ENCODE data around the gene PITPNB.

Gene PITPNB

DNA sequence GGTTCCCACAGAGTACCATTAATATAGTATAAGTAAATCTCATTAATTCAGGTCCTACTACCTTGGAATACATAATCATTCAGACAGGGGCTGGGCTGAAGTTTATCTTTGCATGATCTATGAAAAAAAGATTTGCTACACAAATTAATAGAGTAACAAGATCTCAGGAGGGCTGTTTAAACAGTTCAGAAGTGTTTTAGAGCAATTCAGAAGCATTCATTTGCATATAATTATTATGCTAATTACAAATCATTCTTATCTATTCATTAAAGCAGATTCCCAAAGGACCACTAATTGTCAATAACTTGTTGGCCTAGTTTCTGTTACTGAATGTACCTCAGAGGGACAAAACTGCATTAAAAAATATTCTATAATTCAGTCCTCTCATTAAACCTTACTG, 40.5 kb downstream of the PITPNB start:
- DNase-seq: no peak

DNA sequence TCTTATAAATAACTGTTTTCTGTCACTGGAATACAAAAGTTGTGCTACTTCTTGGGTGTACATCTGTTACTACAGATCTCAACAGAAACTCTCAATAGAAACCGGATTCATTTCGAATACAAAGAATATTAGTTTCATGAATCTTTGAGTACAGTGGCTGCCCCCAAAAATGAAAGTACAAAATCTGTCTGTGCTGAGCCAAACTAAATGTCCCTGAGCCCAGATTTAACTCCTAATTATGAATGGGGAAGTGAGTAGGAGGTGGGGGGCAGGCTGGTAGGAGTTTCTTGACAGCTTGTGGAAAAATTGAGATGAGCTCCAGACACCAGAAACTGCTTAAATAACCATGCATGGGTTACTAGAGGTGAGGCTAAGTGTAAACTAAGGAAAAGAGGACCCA, 41.6 kb downstream of the PITPNB start:
- no peak for DNase-seq

DNA sequence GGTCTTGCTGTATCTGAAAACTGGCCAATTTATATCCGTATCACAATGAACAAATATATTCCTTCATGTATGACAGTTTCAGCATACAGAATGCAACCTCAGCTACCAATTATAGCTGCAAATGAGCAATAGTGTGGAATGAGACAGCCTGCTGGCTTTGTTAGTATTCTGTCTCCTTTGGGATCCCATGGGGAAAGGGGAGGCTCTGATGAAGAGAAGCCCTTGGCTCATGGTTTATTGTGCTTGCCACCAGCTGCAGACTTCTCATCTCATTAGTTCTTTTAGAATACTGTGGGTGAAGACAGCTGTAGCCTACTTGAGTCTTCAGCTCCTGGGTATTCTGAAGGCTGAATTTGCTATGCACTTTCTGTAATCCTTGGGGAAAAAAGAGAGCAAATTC, 42.4 kb downstream of the PITPNB start:
- DNase-seq: no peak

DNA sequence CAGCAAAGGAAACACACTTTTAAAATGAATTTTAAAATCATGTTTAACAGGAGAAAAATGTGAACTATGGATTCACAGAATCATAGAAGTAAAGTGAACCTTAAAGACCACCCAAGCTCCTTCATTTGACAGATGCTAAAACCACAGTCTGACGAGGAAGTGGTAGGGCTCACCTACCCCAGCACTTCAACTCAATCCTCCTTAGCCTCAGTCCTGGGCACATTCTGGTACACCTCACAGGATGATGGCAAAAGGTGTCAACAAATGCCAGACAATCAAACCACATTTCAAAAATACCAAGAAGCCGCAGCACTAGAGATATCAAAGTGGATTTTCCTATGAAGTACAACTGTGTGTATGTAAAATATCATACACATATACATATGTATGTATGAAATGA, 43.1 kb downstream of the PITPNB start:
- peak; percentile 42 for DNase-seq

DNA sequence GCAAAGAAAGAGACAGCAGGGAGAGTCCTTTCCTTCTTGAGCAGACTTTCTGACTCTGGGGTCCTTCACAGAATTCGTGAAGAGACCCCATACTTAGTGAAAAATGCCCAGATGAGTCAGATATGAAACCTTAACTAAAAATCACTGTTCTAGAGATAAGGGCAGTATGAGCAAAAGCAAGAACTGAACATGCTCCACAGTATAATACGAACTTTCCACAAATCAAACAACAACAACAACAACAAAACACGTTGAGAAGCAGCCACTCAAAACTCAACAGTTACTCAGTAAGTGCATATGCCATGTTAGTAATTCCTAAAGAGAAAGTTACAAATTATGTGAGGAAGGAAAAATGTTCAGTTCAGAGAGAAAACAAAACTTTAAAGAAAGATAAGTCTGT, 44.3 kb downstream of the PITPNB start:
- peak; percentile 57 for DNase-seq

DNA sequence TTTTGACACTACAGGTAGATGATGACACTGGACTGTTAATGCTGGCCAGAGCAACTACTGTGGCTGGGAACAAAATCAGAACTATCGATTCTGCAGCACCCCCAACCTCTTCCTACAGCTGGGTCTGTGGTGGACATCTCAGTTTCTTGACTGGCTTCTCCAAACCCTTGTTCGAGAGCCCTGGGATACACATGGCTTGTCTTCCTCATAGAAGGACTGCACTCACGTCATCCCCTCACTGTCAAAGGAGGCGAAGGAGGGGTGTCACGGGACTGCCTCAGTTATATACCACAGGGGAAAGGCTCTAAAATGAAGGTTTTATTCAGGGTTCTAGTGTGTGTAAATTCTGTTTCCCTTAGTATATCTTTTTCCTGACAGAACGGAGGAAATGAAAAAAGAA, 44.9 kb downstream of the PITPNB start:
- DNase-seq: no peak

DNA sequence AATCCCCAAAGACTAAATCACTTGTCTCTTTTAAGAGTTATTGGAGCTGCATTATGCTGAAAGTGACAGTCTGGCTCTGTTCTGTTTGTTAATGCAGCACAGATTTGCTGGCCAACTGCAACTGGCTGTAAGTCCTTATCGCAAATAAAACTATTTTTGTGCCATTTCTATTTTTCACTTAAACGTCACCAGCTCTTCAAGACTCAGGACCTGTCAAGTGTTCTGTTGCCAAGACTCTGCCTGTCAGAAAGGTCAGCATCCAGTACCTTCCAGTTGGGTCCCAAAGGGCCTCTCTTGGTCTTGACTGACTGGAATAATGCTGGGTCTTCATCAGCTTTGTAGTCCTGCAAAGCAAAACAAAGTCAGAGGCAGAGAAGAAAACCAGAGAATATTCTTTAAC, 45.6 kb downstream of the PITPNB start:
- DNase-seq: no peak

DNA sequence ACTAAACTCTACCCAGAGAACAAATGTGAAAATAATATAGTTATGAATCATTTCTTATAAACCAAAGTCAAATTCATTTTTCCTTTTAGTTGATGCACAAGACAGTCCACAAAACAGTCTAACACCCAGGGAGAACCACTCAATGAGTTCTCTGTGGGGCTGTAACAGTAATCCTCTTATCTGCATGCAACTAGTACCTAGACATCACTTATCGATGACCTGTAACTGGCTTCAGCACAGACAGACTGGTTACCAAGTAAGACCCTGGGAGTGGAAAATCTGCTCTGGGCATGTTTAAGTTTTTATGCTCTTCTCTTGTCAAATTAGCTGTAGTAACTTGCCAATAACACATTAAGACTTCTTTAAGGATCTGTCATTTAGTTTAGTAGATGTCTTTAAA, 46.6 kb downstream of the PITPNB start:
- DNase-seq: no peak

DNA sequence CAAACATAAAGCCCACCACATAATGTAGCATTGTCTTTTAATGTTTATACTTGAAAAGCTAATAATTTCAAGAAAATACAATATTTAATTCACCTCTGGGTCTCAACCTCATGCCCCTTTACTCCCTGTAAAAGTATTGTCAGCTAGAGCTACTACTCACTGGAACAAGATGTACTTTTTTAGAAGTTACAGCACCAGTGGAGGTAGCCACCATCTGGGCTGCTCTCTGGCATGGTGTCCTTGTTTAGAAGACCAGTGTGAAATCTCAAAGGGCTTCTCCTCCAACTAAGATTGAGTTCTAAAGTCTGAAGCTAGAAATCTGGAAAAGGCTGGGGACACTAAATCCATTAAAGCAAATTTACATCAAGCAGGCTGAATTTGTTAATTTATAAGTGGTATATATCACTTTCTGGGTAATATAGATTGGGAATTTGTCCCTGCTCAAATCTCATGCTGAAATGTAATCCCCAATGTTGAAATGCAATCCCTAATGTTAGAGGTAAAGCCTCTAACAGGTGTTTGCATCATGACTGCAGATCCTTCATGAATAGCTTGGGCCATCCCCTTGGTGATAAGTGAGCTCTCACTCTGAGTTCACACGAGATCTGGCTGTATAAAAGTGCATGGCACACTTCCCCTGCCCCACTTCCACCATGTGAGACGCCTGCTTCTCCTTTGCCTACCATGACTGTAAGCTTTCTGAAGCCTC, 47.6 kb downstream of the PITPNB start:
- no peak for DNase-seq

DNA sequence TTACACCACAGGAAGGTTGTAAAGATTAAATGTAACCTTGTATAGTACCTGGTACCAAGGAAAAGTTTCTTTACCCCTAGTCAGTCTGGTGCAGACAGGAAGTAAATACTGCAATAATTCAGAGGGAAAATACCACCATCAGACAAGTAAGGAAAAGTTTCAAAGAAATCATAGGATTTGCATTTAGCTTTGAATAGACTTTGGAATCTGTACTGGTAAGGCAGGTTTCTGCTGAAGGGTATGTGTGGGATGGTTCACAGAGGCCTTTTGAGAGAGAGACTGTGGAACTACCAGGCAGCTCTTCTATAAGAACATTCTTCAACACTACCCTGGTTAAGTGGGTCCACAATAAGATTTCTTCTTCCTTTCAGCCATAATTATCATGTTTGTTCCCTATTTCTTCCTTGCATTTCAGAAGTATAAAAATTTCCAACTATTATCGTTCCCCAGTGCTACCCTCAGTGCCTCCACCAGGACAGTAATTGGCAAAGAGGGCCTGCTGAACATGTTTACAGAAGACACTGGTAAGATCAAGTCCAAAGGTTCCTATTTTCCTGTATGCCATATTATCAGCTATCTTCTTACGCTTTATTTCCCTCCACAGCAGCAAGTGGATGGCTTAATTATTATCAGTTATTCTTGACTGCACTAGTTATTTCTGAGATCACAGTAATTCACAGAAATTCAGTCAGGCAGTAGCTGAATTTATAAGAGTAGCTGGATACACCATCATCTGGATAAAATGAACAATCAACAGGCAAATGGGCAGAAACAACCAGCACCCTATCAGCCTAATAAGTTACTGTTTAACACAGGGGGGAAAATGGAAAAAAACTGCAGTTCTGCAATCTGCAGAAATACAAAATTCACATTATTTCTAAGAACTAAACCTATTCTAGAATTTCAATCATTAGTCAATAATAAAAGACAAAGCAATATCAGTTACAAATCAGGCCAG, 48.5 kb downstream of the PITPNB start:
- no peak for DNase-seq

DNA sequence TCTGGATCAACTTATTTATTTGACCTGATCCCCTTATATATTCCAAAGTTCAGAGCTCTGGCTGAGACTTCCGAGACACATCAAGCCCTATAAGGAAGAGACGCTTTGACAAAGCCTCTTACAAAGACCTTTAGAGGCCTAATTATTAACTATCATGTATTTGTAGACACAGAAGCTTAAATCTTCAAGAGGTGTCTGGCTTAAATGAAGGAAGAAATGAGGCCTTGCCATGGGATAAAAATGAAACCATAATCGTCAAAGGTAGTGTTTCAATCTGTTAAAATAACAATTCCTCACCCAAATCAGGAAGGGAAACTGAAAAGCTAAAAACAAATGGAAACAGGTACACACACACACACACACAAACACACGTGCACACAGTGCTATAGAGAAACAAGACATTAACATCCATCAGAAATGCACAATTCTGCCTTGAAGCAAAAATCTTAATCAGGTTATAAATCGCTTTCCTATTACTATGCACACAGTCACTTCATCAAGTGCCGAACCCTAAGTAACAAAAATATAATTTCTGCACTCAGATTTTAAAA, 50.2 kb downstream of the PITPNB start:
- no peak for DNase-seq

DNA sequence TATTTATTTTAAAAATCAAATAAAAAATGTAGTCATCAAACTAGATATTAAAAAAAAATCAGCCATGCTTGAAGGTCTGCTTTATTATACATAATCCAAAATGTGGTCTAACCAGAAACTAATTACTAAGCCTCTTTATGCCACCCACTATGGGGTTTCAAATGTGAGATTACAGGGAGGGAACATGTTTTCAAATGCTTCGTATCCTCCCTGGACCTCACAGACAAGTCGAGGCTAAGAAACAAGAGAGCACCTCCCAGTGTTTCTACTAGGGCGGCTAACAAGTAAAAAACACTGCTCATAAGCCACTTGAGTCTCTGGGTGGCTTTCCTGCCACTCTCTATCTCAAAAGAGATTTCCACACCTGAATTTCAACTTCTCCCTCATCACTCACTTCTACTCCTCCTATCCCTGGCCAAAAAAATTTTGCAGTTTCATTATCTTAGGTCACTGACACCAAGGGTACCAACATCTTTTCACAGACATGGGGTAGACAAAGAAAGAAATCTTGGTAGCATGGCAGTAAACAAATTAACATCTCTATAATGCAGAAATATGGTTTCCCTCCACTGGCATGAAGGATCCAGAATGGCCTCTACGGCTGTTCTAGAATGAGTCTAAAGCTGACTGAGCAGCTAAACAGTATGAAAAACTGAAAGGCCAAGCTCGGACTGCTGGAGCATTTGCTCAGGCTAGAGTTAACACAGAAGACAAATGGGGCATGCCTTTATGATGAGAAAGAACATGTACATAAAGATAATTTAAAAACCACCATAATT, 50.9 kb downstream of the PITPNB start:
- DNase-seq: no peak

DNA sequence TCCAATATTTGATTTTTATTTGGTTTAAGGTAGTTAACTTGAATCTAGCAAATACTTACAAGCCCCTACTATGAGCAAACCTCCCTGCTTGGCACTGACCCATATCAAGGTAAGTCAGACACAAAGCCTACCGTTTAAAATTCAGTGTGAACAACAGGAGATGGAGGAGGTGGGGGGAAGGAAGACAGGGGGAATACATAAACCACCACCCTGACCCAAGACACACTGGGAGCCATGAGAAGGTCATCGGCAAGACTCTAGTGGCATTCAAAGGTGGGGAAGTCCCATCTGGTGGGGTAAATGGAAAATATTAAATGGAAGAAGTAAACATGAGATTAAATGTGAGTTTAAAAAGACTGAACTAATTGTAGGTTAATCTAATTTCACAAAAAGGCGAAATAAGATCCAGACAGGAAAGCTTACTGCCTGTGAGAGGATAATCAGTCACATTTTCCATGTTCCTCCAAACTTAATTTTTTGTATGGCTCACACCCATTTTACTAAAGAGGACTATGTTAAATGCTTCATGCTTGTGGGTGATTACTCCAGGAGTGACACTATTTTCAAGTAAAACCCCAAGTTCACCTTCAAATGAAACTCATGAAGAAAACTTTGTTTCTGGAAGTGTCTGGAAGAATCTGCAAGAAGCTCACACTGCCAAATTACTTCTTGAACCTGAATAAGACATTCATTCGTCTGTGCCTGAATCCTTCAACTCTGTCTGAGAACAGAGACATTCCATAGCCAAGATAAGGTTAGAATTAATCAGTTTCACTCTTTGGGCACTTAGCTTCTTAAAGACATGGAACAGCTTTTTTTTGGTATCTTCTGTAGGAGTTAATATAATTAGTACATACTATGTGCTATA, 51.7 kb downstream of the PITPNB start:
- DNase-seq: peak; percentile 21

DNA sequence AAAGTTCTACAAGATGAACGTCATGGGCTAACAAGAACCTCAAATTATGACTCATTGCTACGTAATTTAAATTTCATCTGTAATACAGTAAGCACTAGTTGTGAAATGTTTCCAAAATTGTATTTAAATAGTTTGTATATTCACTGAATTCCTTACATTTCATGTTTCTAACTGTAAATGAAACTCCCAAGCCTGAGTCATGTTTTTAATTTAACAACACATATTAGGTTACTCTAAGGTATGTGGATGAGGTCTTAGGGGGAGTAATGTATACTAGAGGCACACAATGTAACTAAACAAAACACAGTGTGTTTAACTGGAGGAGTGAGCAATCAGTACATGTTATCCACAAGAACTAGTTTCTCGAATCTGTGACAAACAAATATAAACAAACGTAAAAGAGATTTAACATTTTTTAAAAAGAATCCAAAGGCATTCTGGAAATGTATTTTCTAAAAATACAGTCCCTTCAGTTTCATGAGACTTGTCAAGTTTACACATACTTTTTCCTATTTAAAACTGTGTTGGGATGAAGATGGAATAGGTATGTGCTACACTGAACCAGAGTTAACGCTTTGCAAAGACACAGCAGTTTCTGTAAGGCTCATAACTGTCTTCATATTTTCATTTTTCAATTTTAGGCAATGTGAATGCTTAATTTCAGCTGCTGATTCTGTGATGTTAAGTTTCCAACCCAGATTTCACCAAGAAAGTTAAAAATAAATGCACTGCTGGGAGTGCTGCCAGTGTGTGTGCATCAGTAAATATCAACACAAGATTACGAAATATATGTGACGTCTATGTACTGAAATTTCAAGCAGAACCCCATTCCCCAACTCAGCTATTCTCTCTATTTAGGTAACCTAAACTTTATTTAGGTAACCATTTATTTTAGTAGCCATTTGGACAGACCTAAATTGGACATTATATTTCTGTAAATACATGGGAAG, 52.6 kb downstream of the PITPNB start:
- DNase-seq: no peak

DNA sequence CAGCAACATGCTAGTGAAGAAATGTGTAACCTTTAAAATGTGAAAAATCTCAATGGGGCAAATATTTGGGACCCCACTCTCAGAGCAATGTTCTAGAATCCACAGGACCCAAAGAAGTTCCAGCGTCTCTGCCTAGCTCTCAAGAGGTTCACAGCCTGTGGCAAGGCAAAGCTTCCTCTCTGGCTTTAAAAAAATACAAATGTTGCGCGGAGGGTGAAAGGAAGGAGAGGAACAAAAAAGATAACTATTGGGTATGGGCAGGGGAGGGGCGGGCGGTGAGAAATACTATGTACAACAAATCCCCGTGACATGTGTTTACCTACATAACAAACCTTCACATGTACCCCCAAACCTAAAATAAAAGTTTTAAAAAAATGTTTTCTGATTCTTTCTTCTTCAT, 53.6 kb downstream of the PITPNB start:
- DNase-seq: no peak

DNA sequence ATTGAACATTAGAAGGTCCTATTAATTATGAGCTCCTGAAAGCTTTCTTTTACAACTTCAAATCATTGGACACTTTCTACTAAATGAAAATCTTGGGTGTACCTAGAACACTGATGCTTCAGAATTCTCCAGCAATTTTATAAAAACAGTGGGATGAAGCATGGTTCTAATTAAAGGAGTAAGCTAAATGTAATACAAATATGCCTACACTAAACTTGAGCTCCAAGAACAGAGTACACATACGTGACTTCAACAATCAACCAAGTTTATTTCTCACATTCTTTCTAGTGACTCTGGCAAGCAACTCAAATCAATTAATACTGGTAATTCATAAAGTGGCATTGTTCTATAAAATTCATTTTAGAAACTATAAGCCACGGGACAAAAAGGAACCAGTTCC, 55.5 kb downstream of the PITPNB start:
- DNase-seq: no peak

DNA sequence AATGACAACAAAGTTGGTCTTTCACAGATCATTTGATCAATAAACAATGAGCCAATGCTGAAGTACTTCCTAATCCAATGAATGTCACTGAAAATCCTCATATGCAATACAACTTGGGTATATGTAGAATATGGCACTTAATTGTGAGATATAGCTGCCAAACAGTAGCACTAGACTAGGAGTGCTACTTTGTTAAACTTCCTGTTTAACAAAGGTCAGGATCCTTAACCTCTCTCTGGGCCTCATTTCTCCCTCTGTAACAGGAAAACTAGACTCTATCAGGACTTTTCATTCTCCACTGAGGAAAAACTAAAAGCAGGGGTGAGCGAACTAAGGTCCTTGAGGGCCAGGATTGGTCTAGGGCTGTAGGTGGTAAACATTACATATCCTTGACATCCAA, 56.1 kb downstream of the PITPNB start:
- DNase-seq: no peak

DNA sequence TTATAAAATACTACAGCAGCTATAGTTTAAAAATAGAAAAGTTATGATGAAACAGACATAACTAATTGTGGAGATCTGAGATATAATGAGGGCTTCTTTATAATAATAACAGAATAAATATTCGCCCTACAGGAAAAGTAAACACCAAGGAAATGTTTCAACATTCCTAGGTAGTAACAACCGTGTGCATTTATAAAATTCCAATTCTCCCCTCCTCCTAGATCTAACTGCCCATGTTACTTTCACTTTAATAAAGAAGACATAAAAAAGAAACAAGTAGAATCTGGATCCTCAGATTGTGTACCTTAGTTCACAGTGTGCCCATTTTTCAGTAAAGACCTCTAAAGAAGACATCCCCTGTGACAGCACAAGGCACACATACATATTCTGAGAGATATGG, 59.7 kb downstream of the PITPNB start:
- no peak for DNase-seq

DNA sequence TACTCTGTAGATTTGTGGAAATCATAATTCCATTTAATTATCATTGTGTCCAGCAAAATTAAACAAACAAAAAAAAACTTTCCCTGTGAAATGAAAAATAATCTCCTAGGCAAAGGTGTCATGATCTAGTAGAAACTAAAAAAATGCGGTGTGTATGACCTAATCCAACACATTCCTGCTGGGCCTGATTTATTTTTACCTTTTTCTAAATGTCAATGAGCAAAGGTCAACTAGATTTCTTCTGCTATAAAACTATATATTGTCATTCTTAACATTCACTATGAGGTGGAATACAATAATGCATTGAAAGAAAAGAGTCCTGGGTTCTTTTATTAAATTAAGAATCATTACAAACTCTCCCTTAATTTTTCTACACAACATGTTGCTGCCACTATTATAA, 60.4 kb downstream of the PITPNB start:
- DNase-seq: no peak

DNA sequence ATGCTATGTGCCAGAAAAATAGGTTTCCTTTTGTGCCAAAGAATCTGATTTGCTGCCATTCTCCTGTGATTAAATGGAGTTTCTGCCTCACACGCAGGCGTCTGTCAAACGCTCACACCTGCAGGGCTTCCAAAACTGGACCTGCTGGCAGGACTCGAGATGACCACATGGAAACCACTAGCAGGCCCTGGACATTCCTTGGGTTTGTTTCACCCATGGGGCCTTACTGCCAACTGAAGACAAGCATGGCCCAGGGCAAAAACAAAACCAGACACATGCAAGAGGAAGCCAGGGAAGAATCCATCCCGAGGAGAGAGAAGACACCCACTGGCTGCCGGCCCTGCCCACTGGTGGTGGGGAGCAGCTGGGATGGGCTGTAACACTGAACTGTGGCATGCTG, 61.6 kb downstream of the PITPNB start:
- no peak for DNase-seq

DNA sequence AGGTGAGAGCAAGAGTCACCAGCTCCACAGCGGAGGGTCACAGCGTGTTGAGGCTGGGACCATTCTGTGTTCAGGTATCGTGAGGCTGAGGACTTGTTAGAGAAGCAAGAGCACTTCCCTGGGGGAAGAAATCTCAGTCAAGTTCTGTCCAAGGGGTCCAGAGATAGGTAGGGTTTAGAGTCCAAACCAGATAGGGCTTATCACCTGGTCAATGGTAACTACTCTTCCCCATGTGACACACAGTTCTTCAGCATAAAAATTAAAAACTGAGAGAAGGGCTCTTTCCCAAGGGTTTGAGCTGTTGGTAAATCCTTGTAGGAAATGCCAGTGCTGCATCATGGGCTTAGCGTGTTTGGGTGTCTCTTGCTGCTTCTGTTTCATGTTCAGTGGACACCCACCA, 62.7 kb downstream of the PITPNB start:
- no peak for DNase-seq
